H1 (cell line): ENCODE results near the gene NR5A1. TPM values are rescaled to one million over a fixed set of nuclear protein-coding genes. Genes with fewer than 3 reads are reported as not detected.

Experiments
- CTCF ChIA-PET: fragments of 300-600 bp; sonication (Branson Sonifier 250); formaldehyde crosslinking; loops from one replicate; lab custom pipeline; 2021; ENCODE audit not compliant: partially characterized antibody; lab: Charles Lee
- POLR2A ChIA-PET: fragments of 300-600 bp; sonication (Branson Sonifier 250); formaldehyde crosslinking; loops from one replicate; lab custom pipeline; 2021; ENCODE audit warnings: inconsistent platforms; ENCODE audit not compliant: partially characterized antibody; lab: Charles Lee
- DNase-seq, 2 experiments: peaks; one replicate each; pipeline versions ENCODE4 v3.0.0 to v3.0.0-alpha.2; 2010 to 2022; ENCODE audit warnings: low spot score in 2 of 2, low read depth in 1 of 2, mixed read lengths in 1 of 2
- FAIRE-seq: peaks from 2 replicates; lab custom pipeline; 2011; peaks lifted over from hg19 to GRCh38; lab: Jason Lieb, UNC
- H2AFZ ChIP-seq: 2 replicates; pipeline ENCODE4 v1.8.1; 2012; ENCODE audit warnings: low read length, inconsistent platforms
- H2AK5ac ChIP-seq: 2 replicates; pipeline ENCODE4 v1.6.1; 2013; ENCODE audit warnings: low read depth, low read length
- H2BK120ac ChIP-seq: replicated peaks from 2 replicates; pipeline ENCODE3; 2013; ENCODE audit warnings: low read depth, low read length, inconsistent platforms
- H2BK12ac ChIP-seq: 2 replicates; pipeline ENCODE4 v1.6.1; 2013; ENCODE audit warnings: low read depth, low read length
- H2BK15ac ChIP-seq: 2 replicates; pipeline ENCODE4 v1.6.1; 2013; ENCODE audit warnings: low read length
- H2BK20ac ChIP-seq: 2 replicates; pipeline ENCODE4 v1.6.1; 2013; ENCODE audit warnings: low read length
- H2BK5ac ChIP-seq: 2 replicates; pipeline ENCODE4 v1.6.1; 2013; ENCODE audit warnings: low read depth, low read length
- H3K14ac ChIP-seq: 2 replicates; pipeline ENCODE4 v1.6.1; 2013; ENCODE audit warnings: inconsistent platforms; ENCODE audit not compliant: insufficient read length
- H3K18ac ChIP-seq: 2 replicates; pipeline ENCODE4 v1.6.1; 2013; ENCODE audit warnings: low read length; ENCODE audit errors: extremely low read depth
- H3K23ac ChIP-seq: 2 replicates; pipeline ENCODE4 v1.6.1; 2013; ENCODE audit warnings: inconsistent platforms; ENCODE audit not compliant: insufficient read length
- H3K23me2 ChIP-seq: 2 replicates; pipeline ENCODE4 v1.6.1; 2013; ENCODE audit warnings: low read depth, low read length
- H3K27ac ChIP-seq: 2 replicates; pipeline ENCODE4 v1.6.1; 2011; ENCODE audit warnings: low read depth, low read length, inconsistent platforms
- H3K27me3 ChIP-seq, 4 experiments: replicated peaks in 1 of 4; 1 replicate in 1 of 4; 2 replicates in 3 of 4; pipeline versions ENCODE4 v1.6.1 to v1.8.1; 2011 to 2013; ENCODE audit warnings: low read length in 3 of 4, mild to moderate bottlenecking in 3 of 4, inconsistent platforms in 2 of 4, mixed read lengths in 2 of 4, moderate library complexity in 1 of 4; ENCODE audit not compliant: control insufficient read depth in 3 of 4, insufficient read depth in 3 of 4; ENCODE audit errors: extremely low read depth in 1 of 4
- H3K36me3 ChIP-seq, 4 experiments: 2 replicates each; pipeline versions ENCODE4 v1.6.1 to v1.8.1; 2011 to 2013; ENCODE audit warnings: mild to moderate bottlenecking in 4 of 4, low read length in 3 of 4, moderate library complexity in 2 of 4, control low read depth in 1 of 4, inconsistent platforms in 1 of 4; ENCODE audit not compliant: insufficient read depth in 4 of 4, control insufficient read depth in 2 of 4
- H3K4ac ChIP-seq: replicated peaks from 2 replicates; pipeline ENCODE3; 2013; ENCODE audit warnings: low read length, low read depth, mixed read lengths, inconsistent platforms; ENCODE audit not compliant: insufficient read length
- H3K4me1 ChIP-seq, 4 experiments: replicated peaks in 1 of 4; 1 replicate in 1 of 4; 2 replicates in 3 of 4; pipeline versions ENCODE4 v1.6.1 to v1.8.1; 2011 to 2013; ENCODE audit warnings: low read length in 3 of 4, inconsistent platforms in 2 of 4, mixed read lengths in 1 of 4; ENCODE audit not compliant: insufficient read depth in 4 of 4, control insufficient read depth in 3 of 4
- H3K4me2 ChIP-seq, 2 experiments: 2 replicates each; pipeline versions ENCODE4 v1.6.1 to v1.8.1; 2011 to 2013; ENCODE audit warnings: low read depth in 2 of 2, low read length in 2 of 2, control low read depth in 1 of 2, inconsistent platforms in 1 of 2, mild to moderate bottlenecking in 1 of 2; ENCODE audit not compliant: insufficient read depth in 1 of 2
- H3K4me3 ChIP-seq, 4 experiments: fragments of 200-600, 300-600 bp in 1 of 4; sonication (generic), shearing (Covaris generic), sonication (Bioruptor Twin) in 1 of 4; 2 replicates each; pipeline versions ENCODE4 v1.5.1 to v1.8.1; 2011 to 2016; ENCODE audit warnings: low read length in 4 of 4, low read depth in 3 of 4, control low read depth in 2 of 4, inconsistent platforms in 2 of 4, mild to moderate bottlenecking in 2 of 4, mixed read lengths in 1 of 4, moderate library complexity in 1 of 4; ENCODE audit not compliant: insufficient read depth in 2 of 4; ENCODE audit errors: extremely low read depth in 1 of 4
- H3K56ac ChIP-seq: replicated peaks from 2 replicates; pipeline ENCODE3; 2013; ENCODE audit warnings: low read depth, mild to moderate bottlenecking, mixed read lengths, low read length, inconsistent platforms; ENCODE audit not compliant: insufficient read length
- H3K79me1 ChIP-seq: 2 replicates; pipeline ENCODE4 v1.6.1; 2013; ENCODE audit warnings: low read depth, low read length, control low read depth
- H3K79me2 ChIP-seq, 2 experiments: 2 replicates each; pipeline versions ENCODE4 v1.6.1 to v1.8.1; 2012 to 2013; ENCODE audit warnings: low read length in 2 of 2, mild to moderate bottlenecking in 2 of 2, inconsistent platforms in 1 of 2; ENCODE audit not compliant: insufficient read depth in 2 of 2, control insufficient read depth in 1 of 2
- H3K9ac ChIP-seq, 4 experiments: replicated peaks in 1 of 4; 1 replicate in 1 of 4; 2 replicates in 3 of 4; pipeline versions ENCODE4 v1.6.1 to v1.8.1; 2011 to 2013; ENCODE audit warnings: low read depth in 3 of 4, low read length in 3 of 4, control low read depth in 2 of 4, mild to moderate bottlenecking in 2 of 4, moderate library complexity in 2 of 4, inconsistent platforms in 1 of 4; ENCODE audit errors: extremely low read depth in 1 of 4
- H3K9me3 ChIP-seq, 2 experiments: 2 replicates each; pipeline versions ENCODE4 v1.6.1 to v1.8.1; 2012 to 2013; ENCODE audit warnings: mild to moderate bottlenecking in 2 of 2, moderate library complexity in 2 of 2, control low read depth in 1 of 2, inconsistent platforms in 1 of 2, low read depth in 1 of 2, low read length in 1 of 2, mixed read lengths in 1 of 2; ENCODE audit not compliant: insufficient read depth in 2 of 2
- H4K20me1 ChIP-seq, 2 experiments: replicated peaks in 1 of 2; 2 replicates each; pipeline versions ENCODE3 to v1.8.1; 2011 to 2013; ENCODE audit warnings: inconsistent platforms in 2 of 2, low read length in 2 of 2, mild to moderate bottlenecking in 1 of 2; ENCODE audit not compliant: insufficient read depth in 2 of 2, control insufficient read depth in 1 of 2
- H4K5ac ChIP-seq: 2 replicates; pipeline ENCODE4 v1.6.1; 2013; ENCODE audit warnings: low read length, low read depth, mixed read lengths, inconsistent platforms; ENCODE audit not compliant: insufficient read length
- H4K8ac ChIP-seq: 2 replicates; pipeline ENCODE4 v1.8.0; 2013; ENCODE audit warnings: mild to moderate bottlenecking, moderate library complexity, low read length, inconsistent platforms; ENCODE audit not compliant: insufficient read depth; ENCODE audit errors: extremely low read depth
- H4K91ac ChIP-seq: replicated peaks from 2 replicates; pipeline ENCODE3; 2013; ENCODE audit warnings: low read length, mixed read lengths, inconsistent platforms; ENCODE audit not compliant: insufficient read length
- CBX5 ChIP-seq: fragments of 300-800, 300-1000 bp; sonication (generic); IDR thresholded peaks from 2 replicates; pipeline ENCODE4 v1.7.1; 2016; ENCODE audit warnings: antibody characterized with exemption, low read length, low read depth
- CHD1 ChIP-seq: IDR thresholded peaks from 2 replicates; pipeline ENCODE4 v1.6.1; 2012; ENCODE audit warnings: low read depth, low read length, improper control_type of control experiment
- E2F6 ChIP-seq: IDR thresholded peaks from 2 replicates; pipeline ENCODE4 v1.6.1; 2012; ENCODE audit warnings: inconsistent platforms
- EZH2 ChIP-seq: fragments of 200-600 bp; sonication (generic); IDR thresholded peaks from 2 replicates; pipeline ENCODE4 v1.7.1; 2012; ENCODE audit warnings: low read depth, mild to moderate bottlenecking, moderate library complexity, low read length, inconsistent platforms; ENCODE audit not compliant: severe bottlenecking
- SIN3A ChIP-seq, 2 experiments: IDR thresholded peaks in 1 of 2; conservative IDR thresholded peaks in 1 of 2; 2 replicates each; pipeline ENCODE4 v1.6.1; 2011 to 2012; ENCODE audit warnings: low read length in 2 of 2, improper control_type of control experiment in 1 of 2, low read depth in 1 of 2, mild to moderate bottlenecking in 1 of 2
- SRF ChIP-seq: IDR thresholded peaks from 2 replicates; pipeline ENCODE4 v1.6.1; 2011; ENCODE audit warnings: mild to moderate bottlenecking, low read depth, low read length, moderate library complexity
- TCF12 ChIP-seq: IDR thresholded peaks from 2 replicates; pipeline ENCODE4 v1.6.1; 2011; ENCODE audit warnings: low read depth, mild to moderate bottlenecking, low read length
- USF2 ChIP-seq: IDR thresholded peaks from 2 replicates; pipeline ENCODE4 v1.6.1; 2011; ENCODE audit warnings: low read length, improper control_type of control experiment
- WGBS, 2 experiments: shearing (Covaris generic) in 1 of 2; methylation state at CpG; one replicate each; pipeline versions ENCODE4 v1.1.6 to v1.1.7; 2013 to 2015; ENCODE audit warnings: low lambda C conversion rate in 2 of 2, mixed read lengths in 2 of 2, inconsistent platforms in 1 of 2, low coverage in 1 of 2, missing lambda C conversion rate in 1 of 2; ENCODE audit not compliant: insufficient replicate concordance in 2 of 2, insufficient coverage in 1 of 2, insufficient read length in 1 of 2; ENCODE audit errors: extremely low coverage in 1 of 2, missing lambda C conversion rate in 1 of 2; 5-methylcytosine and 5-hydroxymethylcytosine counted together
- polyA plus RNA-seq, 7 experiments: library from polyadenylated mRNA; depleted of rRNA in 3 of 7; stranded (reverse) in 5 of 7; unstranded in 2 of 7; fragments of >200 nt in 5 of 7; fragments of 200-250 nt in 2 of 7; gene quantifications; 1 replicate in 5 of 7; 2 replicates in 1 of 7; 4 replicates in 1 of 7; pipeline versions ENCODE4 v1.2.1 to v1.2.3, GENCODE V29; 2011 to 2013; ENCODE audit warnings: missing spikeins in 2 of 7, mixed read lengths in 2 of 7
- total RNA-seq: library from RNA; stranded (reverse); fragmentation: NEBNext Ultra II Directional; extraction: Animal tissue kit (Norgen Biotek cat#: 25700); gene quantifications from 2 replicates; pipeline ENCODE4 v1.2.1, GENCODE V29; 2021

The NR5A1 gene
- total and polyA plus RNA-seq, 2 of the 8 experiments (the other 6 are each of a cell fraction or from before 2014, with no cell fraction given) = 0.29 to 0.58 TPM

- no peak overlapping the region for H4K5ac ChIP-seq
- peaks cover 0 to 6% (median 2%) of the 10 kb centered on the region in 4 experiments; a peak in 4 of 7 replicates for H3K27me3 ChIP-seq
- no peaks in the 10 kb centered on the region for H3K79me1 ChIP-seq
- peak overlapping the region; percentile 81; the same call in 1 of the 2 replicates for H2BK15ac ChIP-seq
- FAIRE-seq (no peak), DNase-seq (no peak)
- H3K36me3 ChIP-seq = no peaks in the 10 kb centered on the region
- H3K23me2 ChIP-seq = no peaks in the 10 kb centered on the region; the same call in 1 of the 2 replicates
- H2BK12ac ChIP-seq = peak overlapping the region; percentile 9; the same call in 1 of the 2 replicates
- ChIA-PET POLR2A (no interaction called here), CTCF (interaction anchor here (0.7 to 2.2 kb wide), 2 partner anchors 14 to 982 kb away, joined by 3 to 11 read pairs; no protein-coding TSS in a partner anchor)
- H3K79me2 ChIP-seq = no peaks in the 10 kb centered on the region
- H3K4ac ChIP-seq = no peak overlapping the region
- H3K4me2 ChIP-seq = no peak overlapping the region
- H2BK20ac ChIP-seq = no peak overlapping the region
- no peak overlapping the region for H3K56ac ChIP-seq
- H3K14ac ChIP-seq = no peak overlapping the region
- no peak overlapping the region for H3K23ac ChIP-seq
- H2AK5ac ChIP-seq = no peak overlapping the region
- peak overlapping the region; percentile 35; the same call in 1 of the 2 replicates for H2BK5ac ChIP-seq
- H4K8ac ChIP-seq = no peak overlapping the region; the same call in none of the 2 replicates
- no peaks in the 10 kb centered on the region for H3K9me3 ChIP-seq
- no peak overlapping the region for H2BK120ac ChIP-seq
- peaks cover 0 to 12% (median 3%) of the 10 kb centered on the region in 4 experiments; a peak in 3 of 7 replicates for H3K4me1 ChIP-seq
- H3K18ac ChIP-seq = no peak overlapping the region
- H3K27ac ChIP-seq = no peak overlapping the region
- H3K9ac ChIP-seq = no peak overlapping the region
- no peak overlapping the region for H2AFZ ChIP-seq
- H4K20me1 ChIP-seq = peaks cover 0 to 2% of the 10 kb centered on the region in 2 experiments
- H3K4me3 ChIP-seq = no peak overlapping the region
- no peak overlapping the region for H4K91ac ChIP-seq
- 92% methylated on average over 32 of the region's 32 CpGs; no CpG with 5 or more reads in 1 of the 2 experiments for WGBS, 2 experiments
- TF ChIP-seq USF2 = no peak
- TF ChIP-seq CBX5 = no peak
- TF ChIP-seq SIN3A (conservative IDR thresholded peaks at IDR 0.05 in 1 of 2, IDR thresholded peaks at IDR 0.05 in 1 of 2; ENCODE audit: low read depth in 1 of 2, low read length in 2 of 2) = no peak
- no peak for TF ChIP-seq E2F6
- TF ChIP-seq EZH2 = no peak
- no peak for TF ChIP-seq SRF
- TF ChIP-seq TCF12 = no peak
- no peak for TF ChIP-seq CHD1
Observed at GRCh38 chr9:124491049-124491975, 15.9 kb downstream of the NR5A1 start.
